NK-92 treated with Interleukin-12 subunit alpha and Interleukin-12 subunit beta, amount 100 ng/mL, for 24 hours (cell line): ENCODE measurements around the gene AS3MT.
"Not testable (repeated sequence)": the region's sequence is repeated elsewhere in the genome, so short reads cannot be mapped to it uniquely, and the experiment has no call there.

Experiments used
- DNase-seq: peaks from one replicate; lab custom pipeline; 2025; lab: John Stamatoyannopoulos, UW

Gene AS3MT

DNA sequence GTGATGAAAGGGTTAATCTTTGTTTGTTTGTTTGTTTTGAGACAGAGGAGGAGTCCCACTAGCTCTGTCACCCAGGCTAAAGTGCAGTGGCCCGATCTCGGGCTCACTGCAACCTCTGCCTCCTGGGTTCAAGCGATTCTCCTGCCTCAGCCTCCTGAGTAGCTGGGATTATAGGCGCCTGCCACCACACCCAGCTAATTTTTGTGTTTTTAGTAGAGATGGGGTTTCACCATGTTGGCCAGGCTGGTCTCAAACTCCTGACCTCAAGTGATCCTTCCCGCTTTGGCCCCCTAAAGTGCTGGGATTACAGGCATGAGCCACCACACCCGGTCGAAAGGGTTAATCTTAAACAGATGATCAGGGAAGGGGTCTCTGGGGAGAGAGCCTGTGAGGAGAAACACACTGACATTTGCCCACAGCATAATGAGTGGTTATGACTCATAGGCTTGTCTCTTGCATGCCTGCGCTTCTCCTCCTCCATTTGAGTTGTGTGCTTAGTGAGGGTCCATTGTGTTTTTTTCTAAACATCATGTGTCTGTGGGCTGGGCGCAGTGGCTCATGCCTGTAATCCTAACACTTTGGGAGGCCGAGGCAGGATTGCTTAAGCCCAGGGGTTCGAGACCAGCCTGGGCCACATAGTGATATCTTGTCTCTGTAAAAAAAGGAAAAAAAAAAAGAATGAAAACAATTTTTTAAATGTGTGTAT is 13.4 kb upstream of the AS3MT start:
- not testable (repeated sequence) for DNase-seq

DNA sequence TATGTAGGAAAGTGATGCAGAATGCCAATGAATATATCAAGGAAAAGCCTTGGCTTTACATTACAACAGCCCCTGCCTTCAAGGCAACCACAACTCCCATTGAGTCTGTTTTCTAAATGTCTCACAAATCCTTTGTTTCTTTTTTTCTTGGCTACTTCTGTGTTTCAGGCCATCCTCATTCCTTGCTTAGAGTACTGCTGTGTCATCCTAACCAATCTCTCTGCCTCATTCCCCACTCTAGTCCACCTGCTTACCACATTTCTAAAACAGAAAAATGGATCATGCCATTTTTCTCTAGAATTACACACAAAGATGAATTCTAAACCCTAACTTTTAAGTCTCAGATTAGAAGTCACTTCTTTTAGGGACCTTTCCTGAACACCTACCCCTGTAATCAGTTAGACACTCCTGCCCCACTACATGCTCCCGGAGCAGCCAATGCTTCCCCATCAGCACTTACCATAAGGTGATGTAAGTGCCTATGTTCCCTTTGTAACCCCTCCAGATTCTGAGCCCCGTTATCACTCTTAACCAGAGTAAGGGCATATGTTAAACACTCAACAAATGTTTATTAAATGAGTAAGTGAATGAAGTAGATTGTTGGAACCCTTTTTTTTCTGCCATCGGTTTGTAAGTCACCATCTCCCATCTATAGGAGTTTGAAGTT is 12.4 kb upstream of the AS3MT start:
- DNase-seq: no peak

DNA sequence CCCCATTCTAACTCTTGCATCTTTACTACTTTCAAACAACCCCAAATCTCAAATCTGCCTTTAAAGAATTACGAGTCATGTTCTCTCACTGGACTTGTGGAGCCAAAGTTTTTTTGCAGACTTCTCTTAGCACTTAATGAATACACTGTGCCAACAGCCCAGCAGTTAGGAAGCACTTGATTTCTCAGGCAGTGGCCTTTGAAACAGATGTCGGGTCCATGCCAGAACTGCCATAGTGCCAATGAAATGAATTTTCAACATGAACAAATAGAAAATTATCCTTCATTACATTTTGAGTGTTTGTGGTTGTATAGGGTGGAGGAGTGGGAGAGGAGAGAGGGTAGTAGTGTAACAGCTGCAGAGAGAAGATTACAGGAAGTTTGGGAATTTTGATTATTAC is 9.4 kb upstream of the AS3MT start:
- DNase-seq: no peak

DNA sequence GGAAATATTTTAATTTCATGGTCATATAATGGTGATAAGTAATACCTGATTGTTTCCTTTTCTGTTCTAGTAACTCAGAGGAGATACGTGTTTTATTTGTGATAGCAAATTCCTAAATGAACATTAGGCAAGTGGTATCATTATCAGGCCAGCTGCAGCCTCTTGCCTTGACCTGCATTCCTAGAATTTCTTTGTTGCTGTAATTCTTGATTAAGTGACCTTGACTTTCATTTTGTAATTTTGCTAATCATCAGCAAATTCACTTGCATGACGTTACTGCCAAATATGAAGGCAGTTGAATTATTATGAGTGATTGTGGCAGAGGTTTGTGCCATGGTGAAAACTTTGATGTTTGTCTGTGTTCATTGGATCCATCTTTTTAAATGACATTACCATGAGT is 5.6 kb upstream of the AS3MT start:
- DNase-seq: no peak

DNA sequence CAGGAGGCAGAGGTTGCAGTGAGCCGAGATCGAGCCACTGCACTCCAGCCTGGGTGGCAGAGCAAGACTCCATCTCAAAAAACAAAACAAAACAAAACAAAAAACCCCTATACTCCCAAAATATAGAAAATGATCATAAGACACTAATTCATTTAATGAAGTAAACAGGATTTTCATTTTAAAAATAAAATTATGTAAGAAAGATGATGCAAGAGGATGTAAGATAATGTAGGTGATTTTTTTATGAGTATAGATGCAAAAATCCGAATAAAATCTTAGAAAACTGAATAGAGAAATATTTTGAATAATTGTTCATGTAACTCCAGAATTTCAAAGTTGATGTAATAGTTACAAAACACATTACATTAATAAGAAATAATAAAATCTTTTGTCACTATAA is 3.6 kb upstream of the AS3MT start:
- no peak for DNase-seq

DNA sequence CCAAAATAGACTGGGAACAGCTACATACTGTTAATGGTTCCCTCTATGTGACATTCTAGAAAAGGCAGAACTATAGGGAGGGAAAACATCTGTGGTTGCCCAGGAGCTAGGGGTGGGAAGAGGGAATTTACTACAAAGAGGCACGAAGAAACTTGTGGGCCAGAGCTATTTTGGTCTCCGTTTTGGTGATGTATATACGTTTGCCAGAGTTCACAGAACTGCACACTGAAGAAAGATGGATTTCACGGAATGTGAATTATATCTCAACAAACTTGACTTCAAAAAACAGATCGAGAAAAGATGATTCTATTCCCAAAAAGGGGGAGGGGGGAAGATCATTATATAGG is 386 bp upstream of the AS3MT start:
- DNase-seq: no peak

DNA sequence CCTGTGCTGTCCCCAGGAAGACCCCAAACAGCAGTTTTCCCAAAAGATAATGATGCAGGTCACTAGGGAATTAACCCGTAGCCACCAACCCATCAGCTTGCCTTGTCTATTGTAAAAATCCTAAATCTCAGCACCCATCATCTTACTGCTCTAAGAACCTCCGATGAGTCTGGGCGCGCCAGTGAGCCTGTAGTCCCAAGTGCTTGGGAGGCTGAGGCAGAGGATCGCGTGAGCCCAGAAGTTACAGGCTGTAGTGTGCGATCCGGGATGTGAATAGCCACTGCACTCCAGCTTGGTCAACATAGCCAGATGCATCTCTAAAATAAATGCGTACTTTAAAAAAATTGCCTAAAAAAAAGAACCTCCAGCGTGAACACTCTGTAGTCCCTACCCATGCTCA is 951 bp downstream of the AS3MT start:
- no peak for DNase-seq

DNA sequence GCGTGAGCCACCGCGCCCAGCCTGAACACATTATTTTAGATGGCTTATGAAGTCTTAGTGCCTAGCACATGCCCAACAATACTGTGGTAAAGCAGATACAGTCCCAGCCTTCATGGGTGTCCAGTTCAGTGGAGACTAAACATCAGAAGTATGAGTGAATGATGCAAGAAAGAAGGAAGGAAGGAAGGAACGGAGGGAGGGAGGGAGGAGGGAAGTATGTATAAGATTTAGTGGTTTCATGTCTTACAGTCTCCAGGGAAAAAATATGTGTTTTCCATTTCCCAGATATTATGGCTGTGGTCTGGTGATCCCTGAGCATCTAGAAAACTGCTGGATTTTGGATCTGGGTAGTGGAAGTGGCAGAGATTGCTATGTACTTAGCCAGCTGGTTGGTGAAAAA is 2.9 kb downstream of the AS3MT start:
- no peak for DNase-seq

DNA sequence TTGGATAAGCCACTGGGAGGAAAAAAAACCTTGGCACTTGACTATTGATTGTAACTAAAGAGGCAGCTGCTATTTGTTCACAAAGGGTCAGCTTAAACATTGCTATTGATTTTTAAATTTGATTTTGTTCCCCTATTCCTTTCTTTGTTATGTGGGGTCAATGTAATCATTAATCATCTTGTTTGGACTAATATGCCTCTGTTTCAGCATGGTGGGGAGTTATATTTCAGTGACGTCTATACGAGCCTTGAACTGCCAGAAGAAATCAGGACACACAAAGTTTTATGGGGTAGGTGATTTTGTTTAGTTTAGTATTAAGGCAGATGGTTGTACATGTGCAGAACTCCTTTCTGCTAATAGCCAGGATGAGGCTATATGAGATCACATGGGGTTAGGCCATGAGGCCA is 7.5 kb downstream of the AS3MT start:
- no peak for DNase-seq

DNA sequence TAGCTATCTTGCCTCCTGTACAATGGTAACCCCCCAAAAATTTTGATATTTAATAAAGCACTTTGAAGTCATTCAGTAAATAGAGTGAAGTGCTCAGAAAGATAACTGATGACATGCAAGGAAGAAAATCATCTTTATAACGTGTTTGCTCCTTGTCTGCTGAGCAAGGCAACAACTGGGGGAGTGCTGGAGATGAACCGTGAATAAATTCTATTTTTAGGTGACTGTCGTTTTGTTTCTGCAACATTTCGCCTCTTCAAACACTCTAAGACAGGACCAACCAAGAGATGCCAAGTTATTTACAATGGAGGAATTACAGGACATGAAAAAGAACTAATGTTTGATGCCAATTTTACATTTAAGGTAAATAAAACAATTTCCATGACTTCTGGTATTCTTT is 9.4 kb downstream of the AS3MT start:
- DNase-seq: no peak

DNA sequence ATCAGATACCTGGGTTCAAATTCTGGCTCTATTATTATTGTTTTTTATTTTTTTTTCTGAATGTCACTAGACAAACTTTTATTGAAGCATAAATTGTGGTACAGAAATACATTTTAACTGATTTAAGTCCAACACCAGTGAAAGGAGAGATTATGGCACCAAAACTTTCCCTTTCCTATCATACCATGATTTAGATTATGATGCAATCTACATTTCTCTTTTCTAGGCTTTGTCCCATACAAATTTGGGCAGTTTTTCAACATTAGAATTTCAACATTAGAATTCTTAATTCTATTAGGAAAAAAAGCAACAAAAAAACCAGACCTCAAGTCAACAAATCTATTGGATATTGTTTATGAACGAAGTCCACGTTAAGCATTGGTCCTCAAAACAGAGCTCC is 11.0 kb downstream of the AS3MT start:
- DNase-seq: no peak

DNA sequence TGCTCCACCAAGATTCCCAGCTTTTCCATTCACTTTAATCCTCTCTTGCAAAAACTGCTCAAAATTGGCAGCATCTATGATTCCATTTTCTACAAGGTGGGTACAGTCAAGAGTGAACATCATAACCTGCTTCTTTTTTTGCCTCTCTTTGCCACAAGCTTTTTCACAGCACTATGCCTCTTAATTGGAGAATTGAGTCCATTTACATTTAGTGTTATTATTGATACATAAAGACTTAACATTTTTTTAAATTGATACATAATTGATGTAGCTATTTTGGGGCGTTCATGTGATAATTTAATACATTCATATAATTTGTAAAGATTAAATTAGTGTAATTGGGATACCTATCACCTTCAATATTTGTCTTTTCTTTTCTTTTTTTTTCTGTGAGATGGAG is 18.8 kb downstream of the AS3MT start:
- DNase-seq: no peak

DNA sequence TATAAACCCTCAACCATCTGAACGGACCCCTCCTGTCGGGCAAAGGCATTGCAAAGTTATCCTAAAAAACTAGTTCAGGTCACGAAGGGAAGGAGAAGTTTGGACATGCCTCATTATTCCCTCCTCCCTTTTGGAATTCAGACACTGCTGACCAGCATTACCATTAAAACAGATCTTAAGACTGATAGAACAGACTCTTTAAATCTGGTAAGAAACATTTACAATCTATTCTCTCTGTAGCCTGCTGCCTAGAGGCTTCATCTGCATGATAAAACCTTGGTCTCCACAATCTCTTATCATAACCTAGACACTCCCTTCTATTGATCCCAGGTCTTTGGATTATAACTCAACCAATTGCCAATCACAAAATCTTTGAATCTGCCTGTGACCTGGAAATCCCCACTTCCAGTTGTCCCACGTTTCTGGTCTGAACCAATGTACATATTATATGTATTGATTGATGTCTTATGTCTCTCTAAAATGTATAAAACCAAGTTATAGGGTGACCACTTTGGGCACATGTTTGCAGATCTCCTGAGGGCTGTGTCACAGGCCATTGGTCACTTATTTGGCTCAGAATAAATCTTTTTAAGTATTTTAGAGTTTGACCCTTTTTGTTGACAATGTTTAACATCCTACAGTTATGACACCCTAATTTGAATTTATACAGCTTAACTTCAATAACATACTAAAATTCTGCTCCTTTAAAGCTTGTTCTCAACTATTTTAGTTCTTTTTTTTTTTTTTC is 25.4 kb downstream of the AS3MT start:
- DNase-seq: no peak

DNA sequence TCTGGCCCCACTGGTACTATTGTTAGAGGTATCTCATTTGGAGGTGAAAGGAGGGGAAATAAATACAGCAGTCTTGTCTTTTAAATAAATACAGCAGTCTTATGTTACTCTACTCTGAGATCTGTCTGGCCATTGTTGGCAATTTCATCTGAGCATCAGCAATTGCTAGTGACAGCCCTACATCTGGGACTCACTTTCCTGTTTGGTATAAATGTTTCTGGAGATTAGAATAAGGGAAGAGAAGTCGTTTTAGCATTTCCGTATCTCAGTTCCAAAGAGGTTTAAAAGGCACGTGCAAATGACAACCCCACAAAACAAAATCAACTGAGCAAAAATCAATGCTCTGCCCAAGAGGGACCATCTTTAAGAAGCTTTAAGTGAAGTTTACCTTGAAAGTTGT is 30.7 kb downstream of the AS3MT start:
- DNase-seq: no peak

DNA sequence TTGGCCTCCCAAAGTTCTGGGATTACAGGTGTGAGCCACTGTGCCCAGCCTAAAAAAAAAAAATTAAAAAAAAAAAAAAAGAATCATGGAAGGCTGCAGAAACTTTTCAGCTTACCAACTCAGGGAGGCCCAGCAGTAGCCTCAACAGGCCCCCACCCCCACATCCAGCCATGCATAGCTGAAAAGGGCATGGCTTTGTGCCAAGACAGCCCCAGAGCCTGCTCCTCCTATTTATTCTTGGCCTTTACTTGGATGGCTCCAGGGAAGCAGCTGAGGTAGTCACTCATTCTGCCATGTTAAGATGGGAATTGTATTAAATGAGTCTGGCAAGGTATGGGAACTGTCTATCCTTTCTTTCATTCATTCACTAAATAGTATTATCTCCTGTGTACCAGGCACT is 35.1 kb downstream of the AS3MT start:
- no peak for DNase-seq

DNA sequence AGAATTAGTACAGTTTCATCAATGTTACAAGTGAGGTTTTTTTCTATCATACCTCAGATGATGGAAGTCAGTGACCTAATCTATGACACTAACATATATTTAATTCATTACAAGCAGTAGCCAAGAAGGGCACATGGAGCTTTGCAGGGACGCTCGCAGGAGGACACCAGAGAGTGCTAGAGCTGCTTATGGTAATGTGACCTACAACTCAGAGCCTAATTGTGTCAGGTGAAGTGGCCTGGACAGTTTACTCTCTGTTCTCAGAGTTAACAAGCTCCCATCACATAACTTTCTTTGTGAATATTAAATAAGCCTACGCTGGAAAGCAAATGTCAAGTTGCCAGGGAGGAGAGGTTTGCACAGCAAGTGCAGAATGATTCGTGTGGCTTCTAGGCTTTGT is 37.2 kb downstream of the AS3MT start:
- DNase-seq: no peak

DNA sequence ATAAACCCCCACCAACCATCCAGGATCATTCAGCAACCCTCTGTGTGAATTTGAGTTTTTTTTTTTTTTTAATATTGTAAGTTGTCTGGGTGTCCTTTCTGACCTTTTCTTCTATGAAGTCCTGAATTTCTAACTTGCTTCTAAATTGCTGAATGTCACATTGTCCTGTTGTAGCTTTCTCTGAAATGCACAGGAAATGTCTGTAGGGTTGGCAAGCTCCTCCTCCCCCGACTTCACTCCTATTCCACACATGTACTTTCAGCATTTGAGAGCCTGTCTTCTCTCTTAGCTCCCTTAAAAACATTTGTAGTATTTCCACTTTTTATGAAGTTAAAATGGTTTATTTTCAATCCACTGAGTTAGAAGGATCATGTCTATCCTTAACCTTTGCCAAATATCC is 45.5 kb downstream of the AS3MT start:
- no peak for DNase-seq

DNA sequence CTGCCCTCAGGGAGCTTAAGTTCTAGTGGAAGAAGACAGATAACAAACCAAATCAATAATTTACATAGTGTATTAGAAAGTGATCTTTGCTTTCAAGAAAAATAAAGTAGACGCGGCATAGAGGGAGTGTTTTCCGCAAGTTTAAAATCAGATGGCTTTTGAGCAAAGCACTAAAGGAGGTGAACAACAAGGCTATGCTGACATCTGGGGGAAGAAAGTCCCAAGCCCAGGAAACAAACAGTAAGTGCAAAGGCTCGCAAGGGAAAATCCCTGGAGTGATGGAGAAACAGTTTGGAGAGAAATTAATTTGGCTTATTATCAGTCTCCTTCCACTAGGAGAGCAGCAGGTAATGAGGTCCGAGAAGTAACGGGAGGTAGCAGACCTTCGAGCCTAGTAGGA is 46.9 kb downstream of the AS3MT start:
- no peak for DNase-seq

DNA sequence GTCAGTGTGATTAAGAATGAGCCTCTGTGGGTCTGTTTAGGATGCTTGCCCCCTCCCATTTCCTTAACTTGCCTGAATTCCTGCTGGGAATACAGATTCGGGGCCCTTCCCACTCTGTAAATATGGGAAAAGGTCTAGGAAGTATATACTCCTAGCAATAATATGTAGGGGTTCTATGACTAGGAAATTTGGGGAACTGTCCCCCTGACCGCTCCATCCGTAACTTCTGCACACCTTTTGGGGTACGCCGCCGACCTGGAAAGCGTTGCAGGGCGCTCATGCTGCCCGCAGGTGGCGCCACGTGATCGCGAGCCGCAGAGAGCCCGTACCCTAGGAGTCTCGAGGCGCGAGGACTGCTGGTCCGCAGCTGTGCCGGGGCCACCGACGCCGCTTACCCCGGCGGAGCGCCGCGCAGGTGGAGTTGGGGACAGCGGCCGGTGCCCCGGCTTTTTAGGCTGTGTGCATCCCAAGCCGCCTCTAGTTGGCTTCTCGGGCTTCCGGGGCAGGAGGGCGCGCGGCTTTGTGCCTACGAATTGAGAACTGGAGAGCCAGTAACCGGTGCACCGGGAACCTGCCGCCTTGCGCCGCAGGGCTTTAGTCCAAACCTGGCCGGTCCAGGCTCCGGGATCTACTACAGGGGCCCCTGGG is 48.2 kb downstream of the AS3MT start:
- DNase-seq: peak; percentile 69

DNA sequence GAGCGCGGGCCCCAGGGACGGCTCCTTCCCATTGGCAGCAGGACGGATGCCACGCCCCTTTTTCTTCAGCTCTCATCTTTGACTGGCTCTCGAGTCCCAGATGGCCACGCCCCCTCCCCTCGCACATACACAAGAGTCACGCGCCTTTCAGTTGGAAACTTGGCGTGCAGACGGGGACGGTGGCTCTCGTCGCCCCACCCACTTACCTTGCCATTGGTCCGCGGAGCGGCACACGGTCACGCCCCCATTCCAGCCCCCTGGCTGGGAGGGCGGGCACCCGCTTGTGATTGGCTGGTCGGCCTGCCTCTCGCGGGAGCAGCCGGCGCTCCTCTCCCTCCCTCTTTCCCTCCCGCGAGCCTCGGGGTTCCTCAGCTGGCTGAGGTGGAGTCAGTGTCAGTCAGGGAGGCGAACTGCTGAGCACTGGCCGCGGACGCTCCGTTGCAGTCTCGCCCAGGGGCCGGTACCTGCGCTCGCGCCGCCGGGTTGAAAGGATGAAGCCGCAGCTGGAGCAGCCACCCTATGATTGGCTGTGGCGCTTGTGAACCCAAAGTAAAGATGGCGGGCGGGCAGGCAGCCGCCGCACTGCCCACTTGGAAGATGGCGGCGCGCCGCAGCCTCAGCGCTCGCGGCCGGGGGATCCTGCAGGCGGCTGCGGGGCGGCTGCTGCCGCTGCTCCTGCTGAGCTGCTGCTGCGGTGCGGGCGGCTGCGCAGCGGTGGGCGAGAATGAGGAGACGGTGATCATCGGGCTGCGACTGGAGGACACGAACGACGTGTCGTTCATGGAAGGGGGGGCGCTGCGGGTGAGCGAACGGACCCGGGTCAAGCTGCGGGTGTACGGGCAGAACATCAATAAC is 48.9 kb downstream of the AS3MT start, which contains the start of gene CNNM2:
TSS of gene CNNM2 (plus strand) at position 333 of the 855 bp plus-strand sequence. CDS start at position 520, 187 bp downstream.
- peak; percentile 98 for DNase-seq

DNA sequence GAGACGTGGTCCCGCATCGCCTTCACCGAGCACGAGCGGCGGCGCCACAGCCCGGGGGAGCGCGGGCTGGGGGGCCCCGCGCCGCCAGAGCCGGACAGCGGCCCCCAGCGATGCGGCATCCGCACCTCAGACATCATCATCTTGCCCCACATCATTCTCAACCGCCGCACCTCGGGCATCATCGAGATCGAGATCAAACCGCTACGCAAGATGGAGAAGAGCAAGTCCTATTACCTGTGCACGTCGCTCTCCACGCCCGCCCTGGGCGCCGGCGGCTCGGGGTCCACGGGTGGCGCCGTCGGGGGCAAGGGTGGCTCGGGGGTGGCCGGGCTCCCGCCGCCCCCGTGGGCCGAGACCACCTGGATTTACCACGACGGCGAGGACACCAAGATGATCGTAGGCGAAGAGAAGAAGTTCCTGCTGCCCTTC is 49.6 kb downstream of the AS3MT start:
- no peak for DNase-seq
